Ectodermal cell (in vitro differentiated cells): ENCODE data around the gene RABGAP1L.
"Not testable (repeated sequence)": the region's sequence is repeated elsewhere in the genome, so short reads cannot be mapped to it uniquely, and the experiment has no call there.

Experiments
- H3K27ac ChIP-seq: 2 replicates; pipeline ENCODE4 v1.7.0; 2013; ENCODE audit warnings: mild to moderate bottlenecking, low read depth, low read length; ENCODE audit not compliant: insufficient read depth, poor library complexity, severe bottlenecking
- H3K27me3 ChIP-seq: 2 replicates; pipeline ENCODE4 v1.7.0; 2013; ENCODE audit warnings: mild to moderate bottlenecking, low read length; ENCODE audit not compliant: insufficient read depth, control insufficient read depth, poor library complexity, severe bottlenecking
- H3K36me3 ChIP-seq: one replicate; pipeline ENCODE4 v1.7.0; 2013; ENCODE audit warnings: low read length; ENCODE audit not compliant: control insufficient read depth, insufficient read depth
- H3K4me1 ChIP-seq: one replicate; pipeline ENCODE4 v1.7.0; 2013; ENCODE audit warnings: low read length; ENCODE audit not compliant: control insufficient read depth, insufficient read depth
- H3K4me3 ChIP-seq: 2 replicates; pipeline ENCODE4 v1.7.0; 2013; ENCODE audit warnings: low read depth, low read length, control low read depth; ENCODE audit not compliant: insufficient read depth
- H3K9me3 ChIP-seq: 2 replicates; pipeline ENCODE4 v1.7.0; 2013; ENCODE audit warnings: mild to moderate bottlenecking, low read length, moderate library complexity; ENCODE audit not compliant: control insufficient read depth
- WGBS, 2 experiments: methylation state at CpG; one replicate each; pipeline ENCODE4 v1.1.7; 2013; ENCODE audit warnings: missing lambda C conversion rate in 2 of 2; 5-methylcytosine and 5-hydroxymethylcytosine counted together

RABGAP1L gene

DNA sequence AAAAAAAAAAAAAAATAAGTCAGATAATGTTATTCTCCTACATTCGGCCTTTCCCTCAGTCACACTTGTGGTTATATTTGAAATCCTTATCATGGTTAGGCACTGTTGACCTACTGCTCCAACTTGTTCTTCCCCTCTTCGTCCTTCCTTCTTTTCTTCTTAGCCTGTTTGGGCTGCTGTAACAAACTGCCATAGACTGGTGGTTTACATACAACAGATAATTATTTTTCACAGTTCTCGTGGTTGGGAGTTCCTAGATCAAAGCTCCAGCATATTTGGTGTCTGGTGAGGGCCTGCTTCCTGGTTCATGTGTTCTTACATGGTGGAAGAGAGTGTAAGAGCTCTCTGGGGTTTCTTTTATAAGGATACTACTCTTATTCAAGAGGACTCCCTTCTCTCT is 73.4 kb downstream of the RABGAP1L start:
- no peak overlapping the region for H3K27ac ChIP-seq
- 90 to 95% methylated on average over 2 to 3 of the region's 3 CpGs for WGBS, 2 experiments

DNA sequence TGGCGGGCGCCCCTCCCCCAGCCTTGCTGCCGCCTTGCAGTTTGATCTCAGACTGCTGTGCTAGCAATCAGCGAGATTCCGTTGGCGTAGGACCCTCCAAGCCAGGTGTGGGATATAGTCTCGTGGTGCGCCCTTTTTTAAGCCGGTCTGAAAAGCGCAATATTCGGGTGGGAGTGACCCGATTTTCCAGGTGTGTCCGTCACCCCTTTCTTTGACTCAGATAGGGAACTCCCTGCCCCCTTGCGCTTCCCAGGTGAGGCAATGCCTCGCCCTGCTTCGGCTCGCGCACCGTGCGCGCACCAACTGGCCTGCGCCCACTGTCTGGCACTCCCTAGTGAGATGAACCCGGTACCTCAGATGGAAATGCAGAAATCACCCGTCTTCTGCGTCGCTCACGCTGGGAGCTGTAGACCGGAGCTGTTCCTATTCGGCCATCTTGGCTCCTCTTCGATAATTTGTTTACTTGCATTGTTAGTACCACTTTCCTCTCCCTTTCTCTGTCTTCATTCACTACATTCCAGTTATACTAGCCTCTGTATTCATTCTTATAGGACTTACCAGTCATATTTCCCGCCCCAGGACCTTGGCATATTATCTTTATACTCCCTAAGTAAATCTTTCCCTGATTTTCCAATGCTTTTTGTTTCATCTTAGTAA is 79.7 kb downstream of the RABGAP1L start:
- not testable (repeated sequence) for H3K27ac ChIP-seq, H3K9me3 ChIP-seq, H3K36me3 ChIP-seq, H3K4me1 ChIP-seq, H3K27me3 ChIP-seq
- H3K4me3 ChIP-seq, result peak overlapping the region; percentile 22
- 60 to 66% methylated on average over 31 of the region's 31 CpGs for WGBS, 2 experiments

More for the DNA sequence above, 73.4 kb downstream of the RABGAP1L start:
- H3K4me1 ChIP-seq, result no peaks in the 10 kb centered on the region
- H3K9me3 ChIP-seq, result no peaks in the 10 kb centered on the region
- no peak overlapping the region for H3K4me3 ChIP-seq
- H3K27me3 ChIP-seq, result no peaks in the 10 kb centered on the region
- no peaks in the 10 kb centered on the region for H3K36me3 ChIP-seq

GRCh38 chr1:174239541-174239940 is 80.2 kb downstream of the RABGAP1L start:
- Histone ChIP-seq H3K36me3 (no peaks in the 10 kb centered on the region), H3K4me1 (no peaks in the 10 kb centered on the region), H3K9me3 (no peaks in the 10 kb centered on the region), H3K27ac (no peak overlapping the region), H3K27me3 (no peaks in the 10 kb centered on the region), H3K4me3 (peak overlapping the region; percentile 22)
- no CpG with 5 or more reads among the region's 1 CpG for WGBS, 2 experiments

GRCh38 chr1:174242856-174243255 is 83.5 kb downstream of the RABGAP1L start:
- Histone ChIP-seq H3K4me3 (no peak overlapping the region), H3K27me3 (no peaks in the 10 kb centered on the region), H3K27ac (no peak overlapping the region), H3K9me3 (no peaks in the 10 kb centered on the region), H3K4me1 (no peaks in the 10 kb centered on the region), H3K36me3 (no peaks in the 10 kb centered on the region)
- WGBS, 2 experiments, result 94 to 99% methylated on average over 2 of the region's 2 CpGs

GRCh38 chr1:174243451-174244000 is 84.2 kb downstream of the RABGAP1L start:
- WGBS, 2 experiments, result 62 to 74% methylated on average over 2 to 3 of the region's 3 CpGs
- Histone ChIP-seq H3K36me3 (no peaks in the 10 kb centered on the region), H3K27ac (no peak overlapping the region), H3K27me3 (no peaks in the 10 kb centered on the region), H3K4me1 (no peaks in the 10 kb centered on the region), H3K9me3 (no peaks in the 10 kb centered on the region), H3K4me3 (no peak overlapping the region)

DNA sequence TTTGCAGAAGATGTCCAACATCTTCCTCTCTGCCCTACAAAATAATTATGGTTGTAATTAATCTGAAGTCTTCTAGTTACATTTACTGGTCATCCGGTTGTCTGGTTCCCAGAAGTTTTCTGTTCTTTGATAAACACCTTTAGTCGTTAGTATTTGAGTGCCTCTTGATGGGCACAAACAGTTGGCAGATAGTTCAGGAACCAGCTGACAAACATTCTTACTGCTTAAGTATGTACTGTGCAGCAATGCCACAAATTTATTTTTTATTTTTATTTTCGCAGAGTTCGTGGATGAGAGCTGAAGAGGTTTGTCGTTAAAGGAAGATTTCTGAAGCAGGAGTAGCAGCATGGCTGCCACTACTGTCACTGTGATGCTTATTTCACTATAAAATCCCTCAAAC is 84.7 kb downstream of the RABGAP1L start:
- Histone ChIP-seq H3K4me1 (no peaks in the 10 kb centered on the region), H3K27me3 (no peaks in the 10 kb centered on the region), H3K36me3 (no peaks in the 10 kb centered on the region), H3K4me3 (no peak overlapping the region), H3K9me3 (no peaks in the 10 kb centered on the region), H3K27ac (no peak overlapping the region)
- WGBS, 2 experiments, result 94 to 97% methylated on average over 4 to 5 of the region's 5 CpGs

DNA sequence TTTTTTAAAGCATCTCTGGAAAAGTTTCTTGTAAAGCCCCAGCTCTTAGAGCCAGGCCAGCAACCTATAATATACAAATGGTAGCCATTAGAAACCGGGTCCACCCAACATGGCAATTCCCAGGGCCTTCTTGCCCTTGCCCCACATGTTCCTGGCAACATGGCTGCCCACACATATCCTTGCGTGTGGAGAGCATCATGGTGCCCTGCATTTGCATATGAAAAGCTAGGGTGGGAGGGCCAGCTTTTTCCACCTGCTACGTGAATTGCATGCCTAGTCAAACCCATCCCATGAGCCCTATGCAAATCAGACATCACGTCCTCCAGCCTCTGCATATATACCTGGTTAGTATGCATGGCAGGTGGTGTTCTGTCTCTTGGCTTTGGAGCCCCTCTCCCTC is 88.2 kb downstream of the RABGAP1L start:
- no peaks in the 10 kb centered on the region for H3K4me1 ChIP-seq
- no peaks in the 10 kb centered on the region for H3K9me3 ChIP-seq
- no peak overlapping the region for H3K4me3 ChIP-seq
- no peaks in the 10 kb centered on the region for H3K36me3 ChIP-seq
- H3K27ac ChIP-seq, result no peak overlapping the region
- WGBS, 2 experiments, result 85 to 91% methylated on average over 4 of the region's 4 CpGs
- H3K27me3 ChIP-seq, result no peaks in the 10 kb centered on the region

GRCh38 chr1:174248041-174248440 is 88.7 kb downstream of the RABGAP1L start:
- no peaks in the 10 kb centered on the region for H3K36me3 ChIP-seq
- H3K4me1 ChIP-seq, result no peaks in the 10 kb centered on the region
- H3K4me3 ChIP-seq, result no peak overlapping the region
- no peaks in the 10 kb centered on the region for H3K27me3 ChIP-seq
- no peak overlapping the region for H3K27ac ChIP-seq
- no peaks in the 10 kb centered on the region for H3K9me3 ChIP-seq

DNA sequence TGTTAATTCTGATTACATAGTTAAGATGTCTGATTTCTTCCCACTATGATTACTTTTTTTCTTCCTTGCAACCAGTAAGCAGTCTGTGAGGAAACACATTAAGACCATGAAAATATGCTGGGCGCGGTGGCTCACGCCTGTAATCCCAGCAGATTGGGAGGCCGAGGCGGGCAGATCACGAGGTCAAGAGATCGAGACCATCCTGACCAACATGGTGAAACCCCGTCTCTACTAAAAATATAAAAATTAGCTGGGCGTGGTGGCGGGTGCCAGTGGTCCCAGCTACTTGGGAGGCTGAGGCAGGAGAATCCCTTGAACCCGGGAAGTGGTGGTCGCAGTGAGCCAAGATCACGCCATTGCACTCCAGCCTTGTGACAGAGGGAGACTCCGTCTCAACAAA is 97.1 kb downstream of the RABGAP1L start:
- not testable (repeated sequence) for H3K27ac ChIP-seq, H3K36me3 ChIP-seq, H3K9me3 ChIP-seq, H3K4me1 ChIP-seq, H3K27me3 ChIP-seq, H3K4me3 ChIP-seq
- WGBS, 2 experiments, result 92 to 95% methylated on average over 14 of the region's 14 CpGs

- no peak overlapping the region for H3K27ac ChIP-seq
- no peaks in the 10 kb centered on the region for H3K4me1 ChIP-seq
- H3K36me3 ChIP-seq, result no peaks in the 10 kb centered on the region
- 45 to 57% methylated on average over 1 of the region's 1 CpG for WGBS, 2 experiments
- H3K4me3 ChIP-seq, result no peak overlapping the region
- no peaks in the 10 kb centered on the region for H3K9me3 ChIP-seq
- H3K27me3 ChIP-seq, result no peaks in the 10 kb centered on the region
Observed at GRCh38 chr1:174258148-174258550, 98.8 kb downstream of the RABGAP1L start.
